HG02763 (cell line): ENCODE results near the gene RUFY4.
"Not testable (repeated sequence)": the region's sequence is repeated elsewhere in the genome, so short reads cannot be mapped to it uniquely, and the experiment has no call there.

Source experiments
- ATAC-seq: cut with Tn5 transposase; IDR thresholded peaks from one replicate; pipeline ENCODE4 v1.9.1; 2021; ENCODE audit warnings: mild to moderate bottlenecking, moderate library complexity; ENCODE audit not compliant: unreplicated experiment

Gene RUFY4

DNA sequence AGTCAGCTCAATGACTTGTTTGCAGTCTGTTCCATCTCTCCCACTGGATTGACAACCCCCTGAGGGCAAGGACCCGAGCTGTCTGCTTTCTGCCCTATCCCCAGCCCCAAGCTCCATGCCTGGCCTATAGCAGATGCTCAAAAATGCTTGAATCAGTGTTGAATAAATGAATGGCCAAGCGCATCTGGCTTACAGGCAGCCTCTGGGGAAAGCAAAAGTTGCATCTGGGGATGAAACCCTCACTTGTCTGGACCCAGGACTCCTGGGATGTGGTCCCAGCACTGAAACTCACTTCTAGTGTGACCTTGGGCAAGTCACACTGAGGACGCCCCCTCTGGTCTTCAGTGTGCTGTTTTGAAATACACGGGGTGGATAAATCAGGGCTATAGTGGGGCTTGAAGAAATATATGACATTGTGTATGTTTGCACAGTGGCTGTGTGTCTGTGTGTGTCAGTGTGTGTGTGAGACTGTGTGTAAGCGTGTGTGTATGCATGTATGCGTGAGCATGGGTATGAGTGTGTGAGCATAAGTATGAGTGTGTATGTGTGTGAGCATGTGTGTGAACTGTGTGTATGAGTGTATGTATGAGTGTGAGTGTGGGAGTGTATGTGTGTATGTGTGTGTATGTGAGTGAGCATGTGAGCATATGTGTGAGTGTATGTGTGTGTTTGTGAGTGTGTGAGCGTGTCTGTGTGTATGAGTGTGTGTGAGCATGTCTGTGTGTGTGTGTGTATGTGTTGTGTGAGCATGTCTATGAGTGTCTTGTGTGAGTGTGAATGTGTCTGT, 38.5 kb upstream of the RUFY4 start:
- ATAC-seq, result no peak

DNA sequence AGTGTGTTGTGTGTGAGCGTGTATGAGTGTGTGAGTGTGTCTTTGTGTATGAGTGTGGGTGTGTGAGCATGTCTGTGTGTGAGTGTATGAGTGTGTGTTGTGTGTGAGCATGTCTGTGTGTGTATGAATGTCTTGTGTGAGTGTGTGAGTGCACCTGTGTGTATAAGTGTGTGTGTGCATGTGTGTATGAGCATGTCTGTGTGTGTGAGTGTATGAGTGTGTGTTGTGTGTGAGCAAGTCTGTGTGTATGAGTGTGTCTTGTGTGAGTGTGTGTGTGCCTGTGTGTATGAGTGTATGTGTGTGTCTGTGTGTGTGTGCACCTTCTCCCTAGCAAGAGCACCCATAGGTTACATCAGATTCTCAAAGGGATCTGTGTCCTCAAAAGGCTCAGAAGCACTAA, 37.8 kb upstream of the RUFY4 start:
- no peak for ATAC-seq

DNA sequence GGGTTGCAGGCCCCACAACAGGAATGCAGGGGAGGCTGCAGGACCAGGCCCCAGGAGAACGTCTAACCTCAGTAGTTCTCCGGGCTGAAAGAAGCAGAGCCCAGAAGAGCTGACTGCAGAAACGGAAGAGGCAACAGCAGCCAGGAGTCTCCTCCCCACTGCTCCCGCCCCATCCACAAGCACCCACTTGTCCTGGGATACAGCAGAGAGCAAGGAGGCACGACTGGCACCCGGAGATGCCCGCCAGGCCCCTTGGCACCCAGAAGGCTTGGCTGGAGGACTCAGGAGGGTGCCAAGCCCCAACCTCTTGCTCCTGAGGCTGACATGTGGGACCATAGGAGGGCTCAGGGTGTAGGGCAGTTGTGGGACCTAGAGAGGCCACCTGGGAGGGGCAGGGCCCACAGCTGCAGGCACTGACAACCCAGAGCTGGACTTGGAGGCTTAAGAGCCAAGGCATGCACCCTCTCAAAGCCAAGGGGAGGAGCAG, 37.2 kb upstream of the RUFY4 start:
- no peak for ATAC-seq

DNA sequence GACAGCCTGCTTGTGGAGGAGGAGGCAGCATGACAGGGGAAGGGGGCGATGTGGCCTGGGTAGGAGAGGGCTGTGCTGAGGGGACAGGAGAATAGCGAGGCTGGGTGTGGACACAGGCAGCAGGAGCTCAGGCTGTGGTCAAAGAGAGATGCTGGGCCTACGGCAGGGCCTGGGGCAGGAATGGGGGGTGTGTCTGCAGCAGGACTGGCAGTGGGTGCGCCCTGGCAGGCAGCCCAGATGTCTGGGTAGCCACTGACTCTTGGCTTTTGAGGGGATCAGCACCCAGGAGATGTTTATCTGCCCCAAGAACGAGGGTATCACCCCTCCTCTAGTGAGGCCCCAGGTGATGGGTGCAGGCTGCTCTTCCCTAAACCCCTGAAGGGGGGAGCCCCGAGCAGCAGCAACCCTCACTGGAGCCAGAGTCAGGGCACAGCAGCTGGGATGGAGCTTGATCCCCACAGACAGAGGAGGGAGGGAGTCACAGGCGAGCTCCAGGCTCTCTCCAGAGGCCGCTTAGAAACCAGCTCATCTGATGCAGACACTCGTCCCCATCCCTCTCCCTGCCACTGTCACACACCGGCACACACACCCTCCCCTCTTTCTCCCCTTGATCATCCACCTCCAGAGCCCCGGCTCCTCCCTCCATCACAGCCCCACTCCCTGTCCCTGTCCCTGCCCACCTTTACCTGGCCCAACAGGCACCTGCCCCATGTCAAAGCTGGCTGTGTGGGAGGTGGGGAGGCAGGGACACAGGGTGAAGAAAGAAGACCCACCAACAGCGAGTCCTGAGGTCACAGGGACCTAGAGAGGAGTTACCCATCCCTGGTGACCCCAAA, 36.5 kb upstream of the RUFY4 start:
- no peak for ATAC-seq

DNA sequence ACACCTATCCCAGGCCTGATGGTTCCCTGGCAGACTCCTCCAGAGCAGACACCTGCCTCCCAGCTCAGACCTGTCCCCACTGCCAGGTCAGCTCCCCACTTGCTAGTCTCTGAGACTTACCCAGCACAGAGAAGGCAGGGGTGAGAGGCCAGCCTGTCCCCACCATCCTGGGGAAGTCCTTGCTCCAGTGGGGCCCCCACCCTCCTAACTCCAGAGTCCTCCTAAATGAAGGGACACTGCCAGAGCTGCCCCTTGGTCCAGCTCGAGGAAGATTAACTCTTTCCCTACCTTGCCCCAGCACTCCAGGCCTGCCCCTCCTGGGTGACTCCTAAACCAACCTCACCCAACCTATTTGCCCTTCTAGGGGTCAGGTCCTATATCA, 35.9 kb upstream of the RUFY4 start:
- ATAC-seq, result no peak

DNA sequence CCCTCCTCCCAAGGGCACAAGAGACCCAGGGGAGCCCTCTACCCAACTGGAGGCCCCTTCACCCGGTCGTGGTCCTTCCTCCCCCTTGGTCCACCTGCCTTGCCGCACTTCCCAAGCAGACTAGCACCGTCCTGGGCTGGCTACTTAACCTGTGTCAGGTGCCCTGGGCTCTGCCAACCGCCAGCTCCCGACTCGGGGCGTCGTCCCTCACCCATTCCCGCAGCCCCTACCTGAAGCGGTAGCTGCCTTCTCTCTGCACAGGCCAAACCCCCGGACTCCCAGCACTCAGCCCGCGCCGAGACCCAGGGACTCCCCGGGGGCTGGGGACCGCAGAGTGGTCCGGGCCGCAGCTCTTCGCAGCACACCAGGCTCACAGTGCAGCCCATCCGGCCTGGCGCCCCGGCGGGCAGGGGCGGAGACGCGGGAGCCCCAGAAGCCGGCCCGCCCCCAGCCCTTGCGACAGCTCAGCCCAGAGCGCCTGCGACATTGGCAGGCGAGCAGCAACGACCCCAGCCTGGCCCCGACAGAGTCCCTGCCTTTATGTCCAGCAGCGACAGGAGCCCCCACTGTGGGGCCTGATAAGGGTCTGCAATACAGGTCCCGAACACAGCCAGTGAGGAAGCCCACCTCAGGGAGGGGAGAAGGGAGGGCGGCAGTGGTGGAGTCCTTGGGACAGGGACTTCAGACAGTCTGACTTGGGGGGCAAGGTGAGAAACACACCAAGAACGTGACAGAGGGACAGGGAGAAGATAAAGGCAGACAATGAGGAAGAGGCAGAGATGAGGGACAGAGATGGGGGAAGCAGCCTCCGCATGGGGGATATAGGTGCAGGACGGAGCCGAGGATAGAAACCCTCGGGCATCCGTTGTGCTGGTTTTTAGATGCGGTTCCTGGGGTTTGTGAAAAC, 35.2 kb upstream of the RUFY4 start:
- no peak for ATAC-seq

DNA sequence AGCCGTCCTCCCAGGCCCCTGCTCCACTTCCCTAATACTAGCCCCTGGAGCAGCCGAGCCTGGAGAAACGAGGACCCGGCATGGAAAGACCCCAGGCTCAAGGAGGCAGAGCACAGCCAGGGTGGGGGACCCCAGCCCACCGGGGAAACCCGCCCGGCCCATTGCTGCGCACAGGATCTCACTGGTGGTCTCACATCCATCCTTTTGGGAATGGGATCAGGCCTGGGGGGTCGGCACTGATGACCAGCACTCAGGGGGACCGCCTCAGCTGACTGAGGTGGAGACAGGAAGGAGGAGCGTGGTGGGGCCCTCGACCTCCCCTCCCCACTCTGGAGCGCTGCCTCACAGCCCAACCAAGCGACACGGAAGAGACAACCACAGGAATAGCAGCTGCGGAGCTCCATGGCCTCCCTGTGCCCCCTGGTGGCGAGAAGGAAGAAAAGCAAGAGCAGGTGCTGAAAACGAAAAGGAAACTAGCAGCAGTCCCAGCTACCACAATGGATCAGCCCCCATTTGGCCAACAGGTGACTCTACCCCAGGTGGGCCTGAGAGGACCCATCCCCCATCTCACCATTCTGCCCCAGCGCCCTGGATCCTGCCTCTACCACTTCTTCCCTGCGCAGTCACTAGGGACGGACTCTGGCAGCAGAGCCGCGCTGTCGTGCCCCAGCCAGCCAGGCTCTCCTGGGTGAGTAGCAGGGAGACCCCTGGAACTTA, 34.4 kb upstream of the RUFY4 start:
- peak; percentile 75 for ATAC-seq

DNA sequence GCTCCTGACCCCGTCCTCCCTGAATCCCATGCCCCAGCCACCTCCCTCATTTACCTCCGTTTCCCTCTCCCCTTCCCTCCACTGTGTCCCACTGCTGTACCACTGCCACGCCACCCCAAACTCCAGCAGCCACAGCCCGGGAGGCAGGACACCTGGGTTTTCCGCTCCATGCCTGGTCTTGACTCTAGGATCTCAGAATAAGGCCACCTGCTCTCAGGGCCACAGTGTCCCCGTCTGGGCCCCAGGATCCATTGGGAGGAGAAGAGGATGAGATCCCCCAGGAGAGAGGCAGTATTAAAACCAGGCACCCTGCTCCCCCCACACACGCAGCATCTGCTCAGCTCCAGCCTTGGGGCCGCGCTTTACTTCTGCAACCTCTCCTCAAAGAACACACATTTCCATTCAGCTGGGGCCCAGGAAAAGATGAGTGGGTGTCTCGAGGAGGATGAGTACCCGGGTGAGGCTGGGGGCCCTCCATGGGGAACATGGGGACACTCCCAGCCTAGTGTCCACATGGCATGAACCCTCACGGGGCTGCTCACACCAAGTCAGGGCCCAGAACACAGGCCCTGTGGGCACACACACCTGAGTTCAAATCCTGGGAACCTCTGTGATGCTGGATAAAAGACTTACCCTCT, 33.5 kb upstream of the RUFY4 start:
- no peak for ATAC-seq

DNA sequence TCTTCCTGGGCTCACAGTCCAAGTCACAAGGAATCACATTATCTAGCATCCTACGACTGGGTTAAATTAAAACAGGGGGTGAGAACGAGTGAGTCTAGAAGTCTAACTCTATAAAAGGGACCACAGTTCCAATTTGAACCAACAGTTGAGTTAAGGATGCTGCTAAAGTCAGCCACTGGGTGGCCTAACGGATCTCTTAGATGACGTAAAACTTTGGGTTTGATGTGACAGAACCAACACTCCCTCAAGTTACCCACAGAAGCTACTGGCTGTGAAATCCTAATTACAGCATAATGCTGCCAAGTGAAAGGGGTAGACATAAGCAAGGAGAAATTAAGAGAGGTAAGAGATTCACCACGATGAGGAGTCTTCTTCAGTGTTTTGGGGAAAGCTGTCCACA, 32.7 kb upstream of the RUFY4 start:
- no peak for ATAC-seq

DNA sequence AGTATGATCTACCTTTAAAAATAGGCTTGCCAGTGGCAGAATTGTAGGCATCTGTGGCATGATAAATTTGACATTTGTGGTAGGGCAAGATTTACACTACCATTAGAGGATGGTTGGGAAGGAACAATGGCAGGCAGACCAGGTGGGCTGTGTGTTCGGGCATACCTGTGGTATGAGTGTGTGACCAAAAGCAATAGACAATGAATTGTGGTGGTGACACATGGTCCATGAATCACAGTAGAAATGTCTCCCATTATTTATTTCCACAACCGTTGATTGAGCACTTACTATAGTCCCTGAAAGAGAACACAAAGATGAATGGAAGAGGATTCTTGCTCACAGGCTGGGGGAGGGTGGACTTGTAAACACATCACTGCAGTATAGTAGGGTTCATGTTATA, 29.9 kb upstream of the RUFY4 start:
- ATAC-seq, result no peak

DNA sequence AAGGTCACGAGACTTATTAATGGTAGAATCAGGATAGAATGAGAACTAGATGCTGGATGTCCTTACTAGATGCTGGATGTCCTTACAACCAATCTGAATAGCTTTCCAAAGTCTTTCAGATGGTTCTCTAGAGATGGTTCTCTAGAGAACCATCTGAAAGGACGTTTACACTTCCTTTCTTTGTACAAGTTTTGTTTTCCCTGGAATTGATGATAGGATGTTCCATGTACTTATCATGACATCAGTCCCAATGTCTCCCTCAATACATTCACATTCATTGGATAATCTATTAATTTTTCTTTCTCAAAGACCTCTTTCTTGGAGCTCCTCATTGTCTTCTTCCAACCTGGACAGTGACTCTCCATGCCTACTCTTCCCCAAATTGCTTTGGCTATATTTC, 28.2 kb upstream of the RUFY4 start:
- ATAC-seq, result no peak

DNA sequence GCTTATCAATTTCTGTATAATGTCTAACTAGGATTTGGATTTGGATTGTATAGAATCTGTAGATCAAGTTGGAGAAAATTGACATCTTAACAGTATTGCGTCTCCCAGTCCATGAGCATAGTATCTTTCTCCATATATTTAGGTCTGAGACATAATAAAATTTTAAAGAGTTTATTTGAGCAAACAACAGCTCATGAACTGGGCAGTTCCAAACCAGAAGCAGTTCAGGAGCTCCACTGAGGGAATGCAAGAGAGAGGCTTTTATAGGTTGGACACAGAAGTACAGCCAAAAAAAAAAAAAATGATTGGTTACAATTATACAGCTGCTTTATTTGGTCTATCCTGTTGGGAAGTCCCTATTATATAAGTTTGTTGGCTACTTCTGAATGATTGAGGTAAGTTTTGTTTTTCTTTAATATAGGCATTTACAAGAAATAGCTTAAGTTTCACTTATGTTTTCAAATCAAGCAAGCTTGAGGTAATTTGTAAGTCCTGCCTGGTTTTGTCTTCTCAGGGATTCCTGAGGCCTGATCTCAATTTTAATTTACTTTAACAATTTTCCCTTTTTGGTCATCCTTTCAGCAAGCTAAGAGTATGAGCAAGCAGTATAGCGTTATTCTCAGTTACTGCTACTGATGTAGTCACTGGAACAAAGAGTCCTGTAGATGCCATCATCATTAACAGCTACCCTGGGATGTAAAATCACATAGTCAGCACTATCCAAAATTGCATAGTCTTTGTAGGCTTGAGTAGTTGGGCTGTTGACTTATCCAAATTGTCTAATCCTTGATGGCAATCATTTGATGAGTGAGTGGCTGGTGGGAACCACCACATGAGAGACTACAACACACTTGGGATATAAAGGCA, 27.5 kb upstream of the RUFY4 start:
- ATAC-seq, result no peak

DNA sequence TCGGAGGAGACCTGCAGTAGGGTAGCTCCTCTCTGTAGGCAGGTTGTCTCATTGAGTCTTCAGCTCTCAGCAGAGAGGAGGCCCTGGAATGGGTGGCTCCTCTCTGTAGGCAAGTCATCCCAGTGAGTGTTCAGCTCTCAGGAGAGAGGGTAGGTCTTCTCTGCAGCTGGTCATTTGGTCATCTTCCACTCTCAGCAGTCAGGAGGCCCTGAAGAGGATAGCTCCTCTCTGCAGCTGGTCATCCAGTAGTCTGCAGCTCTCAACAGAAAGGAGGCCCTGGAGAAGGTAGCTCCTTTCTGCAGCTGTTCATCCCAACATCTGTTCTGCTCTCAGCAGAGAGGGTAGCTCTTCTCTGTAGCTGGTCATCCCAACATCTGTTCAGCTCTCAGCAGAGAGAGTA, 26.0 kb upstream of the RUFY4 start:
- ATAC-seq, result no peak

DNA sequence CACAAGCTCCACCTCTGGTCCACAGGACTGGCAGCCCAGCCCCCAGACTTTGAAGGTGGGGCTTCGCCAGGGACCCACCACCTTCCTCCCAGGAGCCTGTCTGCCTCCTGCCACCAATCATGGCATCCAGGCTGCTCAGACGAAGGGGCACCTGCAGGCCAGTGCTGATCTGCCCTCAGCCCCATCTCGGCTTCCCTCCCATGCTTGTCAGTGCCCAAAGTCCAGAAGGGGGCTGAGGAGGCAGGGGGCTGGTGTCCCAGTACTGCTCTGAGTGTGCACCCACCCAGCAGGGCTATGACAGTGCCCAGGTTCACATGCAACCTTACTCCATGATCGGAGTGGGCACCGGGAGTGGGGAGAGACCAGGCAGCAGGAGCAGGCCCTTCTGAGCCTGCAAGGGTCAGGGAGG, 25.3 kb upstream of the RUFY4 start:
- ATAC-seq, result no peak

DNA sequence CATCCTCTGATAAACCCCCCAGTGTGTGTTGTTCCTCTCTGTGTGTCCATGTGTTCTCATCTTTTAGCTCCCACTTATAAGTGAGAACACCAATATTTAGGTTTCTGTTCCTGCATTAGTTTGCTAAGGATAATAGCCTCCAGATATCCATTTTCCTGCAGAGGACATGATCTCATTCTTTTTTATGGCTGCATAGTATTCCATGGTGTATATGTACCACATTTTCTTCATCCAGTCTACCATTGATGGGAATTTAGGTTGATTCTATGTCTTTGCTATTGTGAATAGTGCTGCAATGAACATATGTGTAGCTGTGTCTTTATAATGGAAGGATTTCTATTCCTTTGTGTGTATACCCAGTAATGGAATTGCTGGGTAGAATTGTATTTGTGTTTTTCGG, 24.5 kb upstream of the RUFY4 start:
- not testable (repeated sequence) for ATAC-seq

DNA sequence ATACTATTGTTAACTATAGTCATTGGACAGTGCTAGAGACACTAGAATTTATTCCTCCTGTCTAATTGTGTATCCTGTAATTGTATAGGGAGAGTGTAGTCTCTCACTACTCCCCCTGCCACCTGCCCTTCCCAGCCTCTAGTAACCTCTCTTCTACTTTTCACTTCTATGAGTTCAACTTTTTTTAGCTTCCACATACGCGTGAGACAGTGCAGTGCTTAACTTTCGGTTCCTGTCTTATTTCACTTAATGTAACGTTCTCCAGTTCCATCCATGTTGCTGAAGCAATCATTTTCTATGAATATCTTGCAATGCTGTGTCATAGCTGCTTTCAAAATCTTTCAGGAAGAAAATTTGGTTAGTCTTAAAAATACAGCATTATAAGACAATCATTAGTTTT, 22.8 kb upstream of the RUFY4 start:
- peak; percentile 78 for ATAC-seq

DNA sequence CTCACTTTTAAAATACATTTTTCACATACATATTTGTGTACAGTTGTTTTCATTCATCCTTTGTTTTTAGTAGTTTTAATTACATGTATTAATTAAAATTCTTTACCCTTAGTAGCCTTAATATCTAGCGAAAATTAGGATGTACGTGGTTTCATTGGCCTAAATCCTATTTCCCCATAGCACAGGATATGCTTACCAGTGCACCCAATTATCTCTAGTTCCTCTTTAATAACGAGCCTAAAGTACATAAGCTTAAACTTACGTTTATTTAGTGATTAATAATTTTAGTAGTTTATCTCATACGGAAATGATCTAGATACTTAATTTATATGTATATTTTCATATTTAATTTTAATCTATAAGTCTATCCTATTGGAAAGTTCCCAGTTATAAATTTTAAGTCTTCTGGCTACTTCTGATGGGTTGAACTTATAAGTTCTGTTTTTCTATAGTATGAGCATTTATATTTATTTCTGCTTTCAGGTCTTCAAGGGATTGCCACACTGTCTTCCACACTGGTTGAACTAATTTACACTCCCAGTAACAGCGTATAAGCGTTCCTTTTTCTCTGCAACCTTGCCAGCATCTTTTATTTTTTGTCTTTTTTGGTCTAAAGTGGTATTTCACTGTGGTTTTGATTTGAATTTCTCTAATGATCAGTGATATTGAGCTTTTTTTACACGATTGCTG, 21.4 kb upstream of the RUFY4 start:
- no peak for ATAC-seq

DNA sequence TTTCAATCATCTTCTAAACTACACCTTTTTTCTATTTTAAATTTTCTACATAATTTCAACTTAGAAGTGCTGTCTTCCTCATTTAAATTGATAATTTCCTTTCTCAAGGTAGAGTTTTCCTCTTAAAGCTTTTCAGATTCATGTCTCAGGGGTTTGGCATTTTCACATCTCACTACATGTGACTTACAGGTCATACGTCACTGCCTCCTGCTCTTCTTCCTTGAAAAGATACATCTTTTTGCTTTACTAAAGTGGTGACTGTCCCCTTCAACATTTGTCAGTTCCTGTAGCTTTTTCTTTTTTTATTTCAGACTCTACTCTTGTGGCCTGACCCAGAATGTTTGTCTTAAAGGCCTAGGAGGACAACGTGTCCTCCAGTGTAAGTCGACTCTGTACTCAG, 17.1 kb upstream of the RUFY4 start:
- ATAC-seq, result no peak

DNA sequence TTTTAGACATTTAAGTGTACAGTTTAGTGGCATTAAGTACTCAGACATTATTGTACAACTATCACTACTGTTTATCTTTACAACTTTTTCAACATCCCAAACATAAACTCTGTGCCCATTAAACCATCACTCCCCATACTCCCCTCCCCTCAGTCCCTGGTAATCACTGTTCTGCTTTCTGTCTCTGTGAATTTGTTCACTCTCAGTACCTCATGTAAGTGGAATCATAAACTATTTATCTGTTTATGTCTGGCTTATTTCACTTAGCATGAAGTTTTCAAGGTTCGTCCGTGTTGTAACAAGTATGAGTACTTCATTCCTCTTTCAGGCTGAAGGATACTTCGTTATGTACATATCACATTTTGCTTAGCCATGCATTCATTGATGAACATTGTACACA, 9.8 kb upstream of the RUFY4 start:
- ATAC-seq, result no peak
